ENCODE results near the gene DLL1.

DNA sequence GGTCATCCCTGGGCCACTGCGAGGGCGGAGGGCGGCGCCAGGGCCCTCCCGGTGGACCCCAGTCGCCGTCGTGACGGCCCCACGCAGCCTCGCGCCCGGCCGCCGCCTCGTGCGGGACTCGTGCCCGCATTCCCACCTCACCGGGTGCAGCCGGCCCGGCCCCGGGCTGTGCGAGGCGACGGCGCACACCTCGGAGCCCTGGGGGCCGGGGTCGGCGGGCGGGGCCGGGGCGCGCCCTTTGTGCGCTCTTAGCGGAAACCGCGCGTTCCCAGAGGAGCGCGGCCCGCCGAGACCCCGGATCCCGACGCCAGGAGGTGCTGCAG lies 5.5 kb upstream of the DLL1 start:
- no peak for TF ChIP-seq POLR2AphosphoS5 (IDR thresholded peaks at IDR 0.05)
- TF ChIP-seq, protein P1, sequence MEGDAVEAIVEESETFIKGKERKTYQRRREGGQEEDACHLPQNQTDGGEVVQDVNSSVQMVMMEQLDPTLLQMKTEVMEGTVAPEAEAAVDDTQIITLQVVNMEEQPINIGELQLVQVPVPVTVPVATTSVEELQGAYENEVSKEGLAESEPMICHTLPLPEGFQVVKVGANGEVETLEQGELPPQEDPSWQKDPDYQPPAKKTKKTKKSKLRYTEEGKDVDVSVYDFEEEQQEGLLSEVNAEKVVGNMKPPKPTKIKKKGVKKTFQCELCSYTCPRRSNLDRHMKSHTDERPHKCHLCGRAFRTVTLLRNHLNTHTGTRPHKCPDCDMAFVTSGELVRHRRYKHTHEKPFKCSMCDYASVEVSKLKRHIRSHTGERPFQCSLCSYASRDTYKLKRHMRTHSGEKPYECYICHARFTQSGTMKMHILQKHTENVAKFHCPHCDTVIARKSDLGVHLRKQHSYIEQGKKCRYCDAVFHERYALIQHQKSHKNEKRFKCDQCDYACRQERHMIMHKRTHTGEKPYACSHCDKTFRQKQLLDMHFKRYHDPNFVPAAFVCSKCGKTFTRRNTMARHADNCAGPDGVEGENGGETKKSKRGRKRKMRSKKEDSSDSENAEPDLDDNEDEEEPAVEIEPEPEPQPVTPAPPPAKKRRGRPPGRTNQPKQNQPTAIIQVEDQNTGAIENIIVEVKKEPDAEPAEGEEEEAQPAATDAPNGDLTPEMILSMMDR (IDR thresholded peaks at IDR 0.05), result no peak

Data from suprapubic skin (tissue), 3 donors.